ENCODE results near the gene PPM1J. TPM values are rescaled to one million over a fixed set of nuclear protein-coding genes. Genes with fewer than 3 reads are reported as not detected.

The PPM1J gene
- total and polyA plus RNA-seq, 9 of the 15 experiments (the other 6 are each of a cell fraction or from before 2014, with no cell fraction given), result 0.25 to 10.5 (median 4.2) TPM

DNA sequence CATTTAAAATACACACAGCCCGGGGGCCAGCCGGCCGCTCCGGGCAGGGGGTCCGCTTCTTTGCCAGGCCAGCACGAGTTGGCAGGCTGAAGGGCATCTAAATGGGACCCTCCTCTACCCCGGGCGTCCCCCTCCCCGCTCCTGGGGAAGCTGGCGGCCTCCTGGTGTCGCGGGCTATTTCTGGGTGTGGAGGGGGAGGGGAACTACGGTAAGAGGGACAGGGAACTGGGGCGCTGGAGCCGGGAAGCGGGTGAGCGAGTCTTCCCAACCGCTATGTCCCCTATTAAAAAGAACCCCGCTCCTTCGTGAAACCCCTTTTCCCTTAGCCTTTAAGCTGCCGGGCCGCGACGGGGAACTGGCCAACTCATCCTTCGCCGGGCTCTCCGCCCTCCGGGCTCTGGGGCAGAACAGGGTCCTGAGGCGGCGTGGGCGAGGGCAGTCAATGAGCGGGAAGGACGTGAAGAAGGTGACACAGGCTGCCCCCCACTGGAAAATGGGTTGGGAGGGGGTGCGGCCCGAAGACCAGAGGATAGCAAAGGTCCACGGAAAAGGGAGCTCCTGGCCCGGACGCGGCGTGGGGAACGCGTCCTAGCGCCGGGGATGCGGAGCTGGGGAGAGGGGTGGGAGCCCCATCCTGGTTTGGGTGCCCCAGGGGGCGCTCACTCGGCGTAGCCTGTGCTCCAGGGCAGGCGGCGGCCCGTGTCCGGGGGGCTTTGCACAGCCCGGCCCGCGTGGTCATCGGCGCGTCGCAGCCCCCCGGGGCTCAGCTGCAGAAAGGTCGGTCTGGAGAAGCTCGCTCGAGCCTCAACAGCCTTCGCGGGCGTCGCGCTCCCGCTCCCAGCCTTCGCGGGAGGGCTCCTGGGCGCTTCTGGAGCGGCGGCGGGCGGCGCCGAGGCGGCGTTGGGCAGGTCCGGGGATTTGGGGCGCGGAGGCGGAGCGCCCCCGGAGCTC, 544 bp downstream of the PPM1J start (continued):
- TF ChIP-seq, protein P1, sequence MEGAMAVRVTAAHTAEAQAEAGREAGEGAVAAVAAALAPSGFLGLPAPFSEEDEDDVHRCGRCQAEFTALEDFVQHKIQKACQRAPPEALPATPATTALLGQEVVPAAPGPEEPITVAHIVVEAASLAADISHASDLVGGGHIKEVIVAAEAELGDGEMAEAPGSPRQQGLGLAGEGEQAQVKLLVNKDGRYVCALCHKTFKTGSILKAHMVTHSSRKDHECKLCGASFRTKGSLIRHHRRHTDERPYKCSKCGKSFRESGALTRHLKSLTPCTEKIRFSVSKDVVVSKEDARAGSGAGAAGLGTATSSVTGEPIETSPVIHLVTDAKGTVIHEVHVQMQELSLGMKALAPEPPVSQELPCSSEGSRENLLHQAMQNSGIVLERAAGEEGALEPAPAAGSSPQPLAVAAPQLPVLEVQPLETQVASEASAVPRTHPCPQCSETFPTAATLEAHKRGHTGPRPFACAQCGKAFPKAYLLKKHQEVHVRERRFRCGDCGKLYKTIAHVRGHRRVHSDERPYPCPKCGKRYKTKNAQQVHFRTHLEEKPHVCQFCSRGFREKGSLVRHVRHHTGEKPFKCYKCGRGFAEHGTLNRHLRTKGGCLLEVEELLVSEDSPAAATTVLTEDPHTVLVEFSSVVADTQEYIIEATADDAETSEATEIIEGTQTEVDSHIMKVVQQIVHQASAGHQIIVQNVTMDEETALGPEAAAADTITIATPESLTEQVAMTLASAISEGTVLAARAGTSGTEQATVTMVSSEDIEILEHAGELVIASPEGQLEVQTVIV (CRISPR knock-in tag; IDR thresholded peaks at IDR 0.05; ENCODE audit: borderline replicate concordance), result no peak
- TF ChIP-seq, protein P2, sequence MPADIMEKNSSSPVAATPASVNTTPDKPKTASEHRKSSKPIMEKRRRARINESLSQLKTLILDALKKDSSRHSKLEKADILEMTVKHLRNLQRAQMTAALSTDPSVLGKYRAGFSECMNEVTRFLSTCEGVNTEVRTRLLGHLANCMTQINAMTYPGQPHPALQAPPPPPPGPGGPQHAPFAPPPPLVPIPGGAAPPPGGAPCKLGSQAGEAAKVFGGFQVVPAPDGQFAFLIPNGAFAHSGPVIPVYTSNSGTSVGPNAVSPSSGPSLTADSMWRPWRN (IDR thresholded peaks at IDR 0.05; ENCODE audit: low read depth), result no peak
- TF ChIP-seq SP2 (IDR thresholded peaks at IDR 0.05; ENCODE audit: extremely low read depth, low read depth, low read length, poor library complexity, severe bottlenecking) (no peak), PCBP2 (IDR thresholded peaks at IDR 0.05; ENCODE audit: low read depth, low read length, poor library complexity, severe bottlenecking) (no peak), NR2C2 (CRISPR knock-in tag; IDR thresholded peaks at IDR 0.05) (no peak), NR2C2 (tag; IDR thresholded peaks at IDR 0.05) (no peak), RNF2 (IDR thresholded peaks at IDR 0.05) (no peak), KDM5B (IDR thresholded peaks at IDR 0.05; ENCODE audit: insufficient replicate concordance, low read depth, low read length) (peak; percentile 39), TCF7L2 (IDR thresholded peaks at IDR 0.05; ENCODE audit: low read depth, low read length) (no peak), ZNF217 (CRISPR knock-in tag; IDR thresholded peaks at IDR 0.05) (no peak), GATA2 (CRISPR knock-in tag; IDR thresholded peaks at IDR 0.05) (no peak), HDGF (IDR thresholded peaks at IDR 0.05) (no peak), NR3C1 (CRISPR knock-in tag; IDR thresholded peaks at IDR 0.05) (no peak), KLF10 (CRISPR knock-in tag; IDR thresholded peaks at IDR 0.05) (no peak), ZNF354B (CRISPR knock-in tag; IDR thresholded peaks at IDR 0.05) (no peak), GABPA (tag; conservative IDR thresholded peaks at IDR 0.05; ENCODE audit: low read depth) (no peak)
- TF ChIP-seq, protein P3, sequence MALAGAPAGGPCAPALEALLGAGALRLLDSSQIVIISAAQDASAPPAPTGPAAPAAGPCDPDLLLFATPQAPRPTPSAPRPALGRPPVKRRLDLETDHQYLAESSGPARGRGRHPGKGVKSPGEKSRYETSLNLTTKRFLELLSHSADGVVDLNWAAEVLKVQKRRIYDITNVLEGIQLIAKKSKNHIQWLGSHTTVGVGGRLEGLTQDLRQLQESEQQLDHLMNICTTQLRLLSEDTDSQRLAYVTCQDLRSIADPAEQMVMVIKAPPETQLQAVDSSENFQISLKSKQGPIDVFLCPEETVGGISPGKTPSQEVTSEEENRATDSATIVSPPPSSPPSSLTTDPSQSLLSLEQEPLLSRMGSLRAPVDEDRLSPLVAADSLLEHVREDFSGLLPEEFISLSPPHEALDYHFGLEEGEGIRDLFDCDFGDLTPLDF (CRISPR knock-in tag; IDR thresholded peaks at IDR 0.05), result no peak
- TF ChIP-seq, protein P4, sequence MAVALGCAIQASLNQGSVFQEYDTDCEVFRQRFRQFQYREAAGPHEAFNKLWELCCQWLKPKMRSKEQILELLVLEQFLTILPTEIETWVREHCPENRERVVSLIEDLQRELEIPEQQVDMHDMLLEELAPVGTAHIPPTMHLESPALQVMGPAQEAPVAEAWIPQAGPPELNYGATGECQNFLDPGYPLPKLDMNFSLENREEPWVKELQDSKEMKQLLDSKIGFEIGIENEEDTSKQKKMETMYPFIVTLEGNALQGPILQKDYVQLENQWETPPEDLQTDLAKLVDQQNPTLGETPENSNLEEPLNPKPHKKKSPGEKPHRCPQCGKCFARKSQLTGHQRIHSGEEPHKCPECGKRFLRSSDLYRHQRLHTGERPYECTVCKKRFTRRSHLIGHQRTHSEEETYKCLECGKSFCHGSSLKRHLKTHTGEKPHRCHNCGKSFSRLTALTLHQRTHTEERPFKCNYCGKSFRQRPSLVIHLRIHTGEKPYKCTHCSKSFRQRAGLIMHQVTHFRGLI (CRISPR knock-in tag; IDR thresholded peaks at IDR 0.05), result no peak
- TF ChIP-seq, protein P5, sequence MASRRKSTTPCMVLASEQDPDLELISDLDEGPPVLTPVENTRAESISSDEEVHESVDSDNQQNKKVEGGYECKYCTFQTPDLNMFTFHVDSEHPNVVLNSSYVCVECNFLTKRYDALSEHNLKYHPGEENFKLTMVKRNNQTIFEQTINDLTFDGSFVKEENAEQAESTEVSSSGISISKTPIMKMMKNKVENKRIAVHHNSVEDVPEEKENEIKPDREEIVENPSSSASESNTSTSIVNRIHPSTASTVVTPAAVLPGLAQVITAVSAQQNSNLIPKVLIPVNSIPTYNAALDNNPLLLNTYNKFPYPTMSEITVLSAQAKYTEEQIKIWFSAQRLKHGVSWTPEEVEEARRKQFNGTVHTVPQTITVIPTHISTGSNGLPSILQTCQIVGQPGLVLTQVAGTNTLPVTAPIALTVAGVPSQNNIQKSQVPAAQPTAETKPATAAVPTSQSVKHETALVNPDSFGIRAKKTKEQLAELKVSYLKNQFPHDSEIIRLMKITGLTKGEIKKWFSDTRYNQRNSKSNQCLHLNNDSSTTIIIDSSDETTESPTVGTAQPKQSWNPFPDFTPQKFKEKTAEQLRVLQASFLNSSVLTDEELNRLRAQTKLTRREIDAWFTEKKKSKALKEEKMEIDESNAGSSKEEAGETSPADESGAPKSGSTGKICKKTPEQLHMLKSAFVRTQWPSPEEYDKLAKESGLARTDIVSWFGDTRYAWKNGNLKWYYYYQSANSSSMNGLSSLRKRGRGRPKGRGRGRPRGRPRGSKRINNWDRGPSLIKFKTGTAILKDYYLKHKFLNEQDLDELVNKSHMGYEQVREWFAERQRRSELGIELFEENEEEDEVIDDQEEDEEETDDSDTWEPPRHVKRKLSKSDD (conservative IDR thresholded peaks at IDR 0.05; ENCODE audit: low read length), result no peak
